Spinal cord (tissue), 10 donors: Measurements from ENCODE around the gene THRSP. TPM values are rescaled to one million over a fixed set of nuclear protein-coding genes. Genes with fewer than 3 reads are reported as not detected.
"Not testable (repeated sequence)": the region's sequence is repeated elsewhere in the genome, so short reads cannot be mapped to it uniquely, and the experiment has no call there.

Source experiments
- DNase-seq, 6 donors: peaks; one replicate each; pipeline versions ENCODE4 v3.0.0 to v3.0.0-alpha.2; 2013 to 2015; ENCODE audit warnings: low spot score in 6 of 6, low read depth in 4 of 6
- H3K27ac ChIP-seq: one replicate; pipeline ENCODE4 v1.5.1; 2013; ENCODE audit warnings: low read depth, low read length, control low read depth
- H3K27me3 ChIP-seq: one replicate; pipeline ENCODE4 v1.6.1; 2013; ENCODE audit warnings: low read length; ENCODE audit not compliant: control insufficient read depth, insufficient read depth
- H3K36me3 ChIP-seq: one replicate; pipeline ENCODE4 v1.6.1; 2013; ENCODE audit warnings: low read length; ENCODE audit not compliant: control insufficient read depth, insufficient read depth
- H3K4me1 ChIP-seq: one replicate; pipeline ENCODE4 v1.6.1; 2013; ENCODE audit warnings: low read length; ENCODE audit not compliant: control insufficient read depth, insufficient read depth
- H3K4me3 ChIP-seq: one replicate; pipeline ENCODE4 v1.5.1; 2013; ENCODE audit warnings: low read depth, low read length, control low read depth
- H3K9me3 ChIP-seq: one replicate; pipeline ENCODE4 v1.6.1; 2013; ENCODE audit warnings: low read length; ENCODE audit not compliant: control insufficient read depth, insufficient read depth
- WGBS: methylation state at CpG from one replicate; pipeline ENCODE4 v1.1.5; 2013; ENCODE audit warnings: missing lambda C conversion rate; ENCODE audit not compliant: insufficient coverage; 5-methylcytosine and 5-hydroxymethylcytosine counted together
- polyA plus RNA-seq, 2 donors: library from polyadenylated mRNA; unstranded; fragments of 120-200 nt; gene quantifications; one replicate each; pipeline ENCODE4 v1.2.1, GENCODE V29; 2013; ENCODE audit not compliant: insufficient read length in 2 of 2
- total RNA-seq, 2 donors: library from RNA; depleted of rRNA in 1 of 2; stranded (reverse); fragments of 120-200 nt in 1 of 2; fragments of >200 nt in 1 of 2; gene quantifications; one replicate each; pipeline versions ENCODE4 v1.2.3 to v1.2.4, GENCODE V29; 2013 to 2014
- donor health status: healthy.

THRSP gene
- total and polyA plus RNA-seq, 4 donors = 0.11 to 0.41 (median 0.24) TPM

DNA sequence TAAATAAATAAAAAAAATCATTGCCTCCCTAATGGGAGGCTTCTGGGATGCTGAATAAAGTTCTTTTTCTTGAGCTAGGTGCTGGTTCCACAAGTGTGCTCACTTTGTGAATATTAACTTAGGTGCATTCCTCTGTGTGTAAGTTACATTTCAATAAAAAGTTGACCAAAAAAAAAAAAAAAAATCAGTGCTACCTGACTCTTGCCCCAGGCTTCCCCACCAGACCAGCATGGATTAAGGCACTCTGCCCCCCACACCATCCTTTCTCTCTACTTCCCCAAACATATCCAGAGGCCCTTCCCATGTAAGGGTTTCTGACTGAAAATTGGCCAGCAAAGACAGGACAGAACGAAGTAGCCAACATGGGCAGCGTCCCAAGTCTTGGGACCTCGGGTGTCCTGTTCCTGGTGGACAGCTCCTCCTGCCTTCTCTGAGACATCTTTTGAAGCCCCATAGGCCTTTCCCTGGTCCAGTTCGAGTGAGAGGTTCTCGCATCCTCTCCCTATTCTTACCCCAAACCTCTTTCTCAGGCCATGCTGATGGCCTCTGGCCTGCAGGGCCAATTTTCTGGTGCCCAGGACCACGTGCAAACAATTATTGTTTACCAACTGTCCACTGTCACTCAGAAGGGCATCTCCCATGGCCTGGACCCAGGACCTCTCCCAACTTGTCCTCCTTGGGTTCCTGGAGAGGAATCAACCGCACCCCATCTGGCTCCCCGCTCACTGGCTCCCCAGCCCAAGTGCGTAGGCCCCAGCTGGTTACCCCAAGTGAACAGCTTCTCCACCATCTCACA is 25.6 kb upstream of the THRSP start:
- H3K4me3 ChIP-seq = no peak overlapping the region
- H3K4me1 ChIP-seq = peaks cover 30% of the 10 kb centered on the region
- no peak overlapping the region for H3K27ac ChIP-seq
- H3K9me3 ChIP-seq = no peaks in the 10 kb centered on the region
- WGBS = 86% methylated on average over 9 of the region's 9 CpGs
- no peak for DNase-seq
- H3K27me3 ChIP-seq = no peaks in the 10 kb centered on the region
- no peaks in the 10 kb centered on the region for H3K36me3 ChIP-seq

DNA sequence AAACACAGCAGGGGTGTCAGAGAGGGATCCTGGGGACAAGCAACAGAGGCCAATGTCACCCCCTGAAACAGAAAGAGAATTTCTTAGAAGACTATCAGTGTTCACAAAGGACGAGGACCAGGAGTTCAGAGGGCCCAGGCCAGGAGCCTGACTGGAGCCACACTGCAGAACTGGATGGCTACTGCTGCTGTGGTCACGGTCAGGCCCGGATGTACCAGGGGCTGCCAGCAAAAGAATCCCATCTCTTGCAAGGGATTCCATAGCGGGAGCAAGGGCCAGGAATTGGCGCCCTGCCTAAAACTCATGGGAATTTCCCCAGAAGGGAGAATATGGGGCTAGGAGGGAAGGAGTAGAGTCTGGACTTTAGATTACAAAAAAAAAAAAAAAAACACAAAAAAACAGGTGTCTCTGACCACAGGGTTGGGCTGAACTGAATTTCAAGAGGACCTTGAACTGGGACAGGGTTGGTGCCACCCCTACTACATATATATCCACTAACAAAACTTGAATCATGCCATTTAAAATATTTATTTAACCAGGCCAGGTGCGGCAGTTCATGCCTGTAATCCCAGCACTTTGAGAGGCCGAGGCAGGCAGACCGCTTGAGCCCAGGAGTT is 24.9 kb upstream of the THRSP start:
- Histone ChIP-seq H3K4me3 (no peak overlapping the region), H3K4me1 (peaks cover 30% of the 10 kb centered on the region), H3K9me3 (no peaks in the 10 kb centered on the region), H3K27ac (peak overlapping the region; percentile 84), H3K36me3 (no peaks in the 10 kb centered on the region), H3K27me3 (no peaks in the 10 kb centered on the region)
- DNase-seq = peak in 1 of 6 donors; percentile 20
- 68% methylated on average over 5 of the region's 8 CpGs for WGBS

DNA sequence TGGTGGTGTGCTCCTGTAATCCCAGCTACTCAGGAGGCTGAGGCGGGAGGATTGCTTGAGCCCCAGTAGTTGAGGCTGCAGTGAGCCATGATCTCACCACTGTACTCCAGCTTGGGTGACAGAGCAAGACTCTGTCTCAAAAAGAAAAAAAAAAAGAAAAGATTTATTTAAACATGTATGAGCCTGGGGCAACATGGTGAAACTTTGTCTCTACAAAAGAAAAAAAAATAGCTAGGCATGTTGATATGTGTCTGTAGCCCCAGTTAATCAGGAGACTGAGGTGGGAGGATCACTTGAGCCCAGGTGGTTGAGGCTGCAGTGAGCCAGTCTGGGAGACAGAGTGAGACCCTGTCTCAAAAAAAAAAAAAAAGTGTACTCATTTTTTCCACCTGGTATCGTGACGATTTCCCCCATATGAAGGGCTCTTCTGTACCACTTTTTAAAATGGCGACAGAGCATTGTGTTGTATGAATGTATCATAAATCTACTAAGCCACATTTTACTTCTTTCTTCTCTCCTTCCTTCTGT is 24.2 kb upstream of the THRSP start:
- no peak overlapping the region for H3K4me3 ChIP-seq
- no peaks in the 10 kb centered on the region for H3K36me3 ChIP-seq
- peaks cover 30% of the 10 kb centered on the region for H3K4me1 ChIP-seq
- peak overlapping the region; percentile 84 for H3K27ac ChIP-seq
- DNase-seq = no peak
- no peaks in the 10 kb centered on the region for H3K9me3 ChIP-seq
- WGBS = 80% methylated on average over 1 of the region's 4 CpGs
- H3K27me3 ChIP-seq = no peaks in the 10 kb centered on the region

DNA sequence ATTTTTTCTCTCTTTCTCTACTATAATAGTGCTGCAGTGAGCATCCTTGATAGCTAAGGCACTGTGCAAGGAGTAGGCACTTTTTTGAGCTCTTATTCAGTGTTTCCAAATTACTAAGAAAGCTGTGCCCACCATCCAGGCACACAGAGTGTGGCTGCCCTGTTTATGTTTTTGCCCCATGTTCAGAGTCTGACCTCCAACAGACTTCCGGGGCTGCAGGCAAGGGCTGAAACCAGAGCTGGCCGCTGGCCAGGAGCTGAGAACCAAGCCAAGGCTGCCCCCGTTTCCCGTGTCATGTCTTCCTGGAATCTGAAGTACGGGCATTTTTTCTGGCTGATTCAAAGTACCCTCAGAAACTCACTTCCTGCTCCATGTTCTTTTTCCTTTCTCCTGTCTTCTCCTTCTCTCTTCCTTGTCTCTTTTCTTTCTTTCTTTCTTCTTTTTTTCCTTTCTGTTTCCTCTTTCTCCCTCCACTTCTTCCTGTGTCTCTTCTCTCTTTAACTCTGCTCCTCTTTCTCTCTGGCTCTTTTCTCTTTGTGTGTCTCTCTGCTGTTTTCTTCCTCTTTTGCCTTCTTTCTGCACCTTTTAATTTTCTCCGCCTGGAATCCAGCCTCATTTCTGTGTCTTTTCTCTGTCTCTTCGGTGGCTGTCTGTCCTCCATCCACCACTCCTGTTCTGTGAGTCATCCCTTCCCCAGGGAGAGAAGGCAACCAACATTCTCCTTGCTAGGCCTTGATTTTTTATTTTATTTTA is 23.6 kb upstream of the THRSP start:
- no peaks in the 10 kb centered on the region for H3K27me3 ChIP-seq
- no peak overlapping the region for H3K4me3 ChIP-seq
- peak overlapping the region; percentile 84 for H3K27ac ChIP-seq
- DNase-seq = peak in 3 of 6 donors; percentile 58 to 80 (median 79)
- no peaks in the 10 kb centered on the region for H3K36me3 ChIP-seq
- H3K9me3 ChIP-seq = no peaks in the 10 kb centered on the region
- peaks cover 35% of the 10 kb centered on the region for H3K4me1 ChIP-seq
- 13% methylated on average over 6 of the region's 7 CpGs for WGBS

DNA sequence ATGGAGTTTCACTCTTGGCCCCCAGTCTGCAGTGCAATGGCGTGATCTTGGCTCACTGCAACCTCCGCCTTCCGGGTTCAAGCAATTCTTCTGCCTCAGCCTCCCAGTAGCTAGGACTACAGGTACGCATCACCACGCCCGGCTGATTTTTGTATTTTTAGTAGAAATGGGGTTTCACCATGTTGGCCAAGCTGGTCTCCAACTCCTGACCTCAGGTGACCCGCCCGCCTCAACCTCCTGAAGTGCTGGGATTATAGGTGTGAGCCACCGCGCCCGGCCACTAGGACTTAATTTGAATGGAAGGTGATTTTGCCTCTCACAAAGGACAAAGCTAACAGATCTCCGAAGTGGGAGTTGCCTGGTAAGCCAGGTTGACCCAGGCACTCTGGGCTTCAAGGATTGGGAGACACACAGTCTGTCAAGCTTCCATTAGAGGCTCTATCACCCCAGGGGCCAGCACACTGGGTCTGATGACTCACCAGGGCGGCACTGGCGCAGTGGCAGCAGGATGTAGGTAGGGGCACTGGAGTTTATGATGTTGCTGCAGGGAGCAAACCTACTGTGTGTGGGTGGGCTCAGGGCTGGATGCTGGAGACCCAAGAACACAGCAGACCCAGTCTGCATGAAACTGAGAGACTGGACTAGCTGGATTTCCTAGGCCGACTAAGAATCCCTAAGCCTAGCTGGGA is 22.8 kb upstream of the THRSP start:
- Histone ChIP-seq H3K4me3 (no peak overlapping the region), H3K27ac (no peak overlapping the region), H3K9me3 (no peaks in the 10 kb centered on the region), H3K4me1 (peaks cover 39% of the 10 kb centered on the region), H3K36me3 (no peaks in the 10 kb centered on the region), H3K27me3 (no peaks in the 10 kb centered on the region)
- WGBS = 93% methylated on average over 8 of the region's 15 CpGs
- no peak for DNase-seq

DNA sequence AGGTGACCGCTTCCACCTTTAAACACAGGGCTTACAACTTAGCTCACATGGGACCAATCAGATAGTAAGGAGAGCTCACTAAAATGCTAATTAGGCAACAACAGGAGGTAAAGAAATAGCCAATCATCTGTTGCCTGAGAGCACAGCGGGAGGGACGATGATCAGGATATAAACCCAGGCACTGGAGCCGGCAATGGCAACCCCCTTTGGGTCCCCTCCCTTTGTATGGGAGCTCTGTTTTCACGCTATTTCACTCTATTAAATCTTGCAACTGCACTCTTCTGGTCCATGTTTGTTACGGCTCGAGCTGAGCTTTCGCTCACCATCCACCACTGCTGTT is 22.3 kb upstream of the THRSP start:
- H3K27ac ChIP-seq, H3K36me3 ChIP-seq, H3K4me3 ChIP-seq, H3K9me3 ChIP-seq, H3K27me3 ChIP-seq: not testable (repeated sequence)
- 73% methylated on average over 7 of the region's 8 CpGs for WGBS
- peaks cover 44% of the 10 kb centered on the region for H3K4me1 ChIP-seq
- peak in 1 of 6 donors; percentile 38 for DNase-seq

DNA sequence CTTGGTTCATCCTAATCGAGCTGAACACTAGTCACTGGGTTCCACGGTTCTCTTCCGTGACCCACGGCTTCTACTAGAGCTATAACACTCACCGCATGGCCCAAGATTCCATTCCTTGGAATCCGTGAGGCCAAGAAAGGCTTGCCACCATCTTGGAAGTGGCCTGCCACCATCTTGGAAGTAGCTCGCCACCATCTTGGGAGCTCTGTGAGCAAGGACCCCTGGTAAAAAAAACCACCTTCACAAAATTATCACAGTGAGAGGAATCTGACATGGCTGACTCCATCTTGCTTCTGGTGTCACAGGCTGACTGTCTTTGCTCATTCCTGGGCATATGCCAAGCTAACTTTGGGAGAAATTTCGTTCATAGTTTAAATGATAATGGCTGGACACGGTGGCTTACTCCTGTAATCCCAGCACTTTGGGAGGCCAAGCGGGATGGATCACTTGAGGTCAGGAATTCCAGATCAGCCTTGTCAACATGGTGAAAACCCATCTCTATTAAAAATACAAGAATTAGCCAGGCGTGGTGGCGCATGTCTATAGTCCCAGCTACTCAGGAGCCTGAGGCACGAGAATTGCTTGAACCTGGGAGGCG is 21.7 kb upstream of the THRSP start:
- Histone ChIP-seq H3K9me3 (no peaks in the 10 kb centered on the region), H3K4me1 (peaks cover 45% of the 10 kb centered on the region), H3K36me3 (no peaks in the 10 kb centered on the region), H3K27ac (no peak overlapping the region), H3K27me3 (no peaks in the 10 kb centered on the region), H3K4me3 (no peak overlapping the region)
- 100% methylated on average over 7 of the region's 14 CpGs for WGBS
- no peak for DNase-seq

DNA sequence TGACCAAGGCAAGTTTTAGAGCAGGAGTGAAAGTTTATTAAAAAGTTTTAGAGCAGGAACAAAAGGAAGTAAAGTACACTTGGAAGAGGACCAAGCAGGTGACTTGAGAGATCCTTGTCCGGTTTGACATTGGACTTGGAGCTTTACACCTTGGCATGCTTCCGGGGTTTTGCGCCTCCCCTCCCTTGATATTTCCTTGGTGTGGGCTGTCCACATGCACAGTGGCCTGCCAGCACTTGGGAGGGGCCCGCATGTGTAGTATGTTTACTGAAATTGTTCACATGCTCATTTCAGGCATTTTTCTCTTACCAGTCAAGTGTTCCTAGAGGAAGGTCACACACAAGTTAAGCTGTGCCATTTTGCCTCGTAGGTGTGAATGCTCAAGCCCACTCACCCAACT is 19.0 kb upstream of the THRSP start:
- Histone ChIP-seq H3K27me3 (no peaks in the 10 kb centered on the region), H3K27ac (no peak overlapping the region), H3K9me3 (no peaks in the 10 kb centered on the region), H3K4me3 (no peak overlapping the region), H3K4me1 (peaks cover 30% of the 10 kb centered on the region), H3K36me3 (no peaks in the 10 kb centered on the region)
- no peak for DNase-seq
- 89% methylated on average over 3 of the region's 5 CpGs for WGBS
